Measurements from ENCODE around the gene ITPRIPL2. TPM values are rescaled to one million over a fixed set of nuclear protein-coding genes. Genes with fewer than 3 reads are reported as not detected.

The ITPRIPL2 gene
- total RNA-seq: 10 to 100 TPM; 19.1 to 41.5 (median 32.7) TPM
- polyA plus RNA-seq: 1 to 10 TPM; 2.2 to 3.7 (median 2.5) TPM
- long read RNA-seq, donor 1, full-length matches to known transcripts: 35 of 35 reads
- long read RNA-seq, donor 1, partial matches to known transcripts: 0 of 35 reads
- long read RNA-seq, donor 1, other reads (novel, unspliced or antisense): 0 of 35 reads
- long read RNA-seq, donor 2, full-length matches to known transcripts: 28 of 28 reads
- long read RNA-seq, donor 2, partial matches to known transcripts: 0 of 28 reads
- long read RNA-seq, donor 2, other reads (novel, unspliced or antisense): 0 of 28 reads

DNA sequence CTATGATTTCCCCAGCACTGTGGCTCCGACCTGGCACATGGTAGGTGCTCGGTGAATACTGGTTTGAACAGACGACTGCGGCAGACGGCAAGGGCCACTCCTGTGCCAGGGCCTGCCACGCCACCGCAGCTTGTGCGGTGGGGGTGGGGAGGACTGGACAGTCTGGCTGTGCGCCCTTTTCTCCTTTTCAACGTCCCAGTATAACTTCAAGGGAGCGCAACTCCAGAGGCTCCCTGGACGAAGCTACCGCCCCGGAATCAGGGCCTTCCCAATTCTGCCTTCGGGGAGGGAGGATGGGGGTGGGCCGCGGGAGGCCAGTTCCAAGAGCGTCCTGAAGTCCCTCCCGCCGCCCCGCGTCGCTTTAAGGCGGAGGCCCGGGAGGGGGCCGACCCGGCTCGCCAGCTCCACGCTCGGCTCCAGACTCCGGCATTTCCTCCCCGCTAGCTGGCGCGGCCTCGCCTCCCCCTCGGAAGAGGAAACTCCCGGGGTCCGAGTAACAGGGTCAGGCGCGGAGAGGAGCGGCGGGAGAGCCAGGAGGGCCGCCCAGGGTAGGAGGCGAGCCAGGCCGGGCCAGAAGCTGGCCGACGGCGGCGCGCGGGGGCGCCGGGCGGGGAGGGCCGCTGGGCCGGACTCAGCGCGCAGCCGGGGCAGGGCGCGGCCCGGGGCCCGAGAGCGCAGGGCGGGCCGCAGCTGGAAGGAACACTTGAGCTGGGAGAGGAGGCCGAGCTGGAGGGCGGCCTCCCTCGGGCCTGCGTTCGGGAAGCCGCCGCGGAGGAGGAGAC lies at the start of gene ITPRIPL2:
Gene ITPRIPL2 (plus strand): TSS at position 388 of the 782 bp plus-strand sequence. CDS start 498 bp downstream, outside the sequence.
- 2 to 6% (median 2%) methylated on average over 39 to 74 of the region's 74 CpGs for WGBS, 5 donors
- Histone ChIP-seq H3K27me3 (replicated peaks in 1 of 7) (peaks cover 0 to 29% (median 6%) of the 10 kb centered on the region in 7 donors), H3K27ac (peak within 1 kb of the TSS; percentile 74 to 92 (median 88)), H3K36me3 (peaks cover 0 to 13% (median 3%) of the 10 kb centered on the region in 6 donors), H3K4me1 (peaks cover 26 to 64% (median 57%) of the 10 kb centered on the region in 6 donors), H3K9me3 (no peaks in the 10 kb centered on the region), H3K4me3 (peak within 1 kb of the TSS; percentile 37 to 80 (median 60))
- intact Hi-C loops (cut with DNase I; ENCODE audit: low total_unique reads): no loop called here
- TF ChIP-seq, protein P1, sequence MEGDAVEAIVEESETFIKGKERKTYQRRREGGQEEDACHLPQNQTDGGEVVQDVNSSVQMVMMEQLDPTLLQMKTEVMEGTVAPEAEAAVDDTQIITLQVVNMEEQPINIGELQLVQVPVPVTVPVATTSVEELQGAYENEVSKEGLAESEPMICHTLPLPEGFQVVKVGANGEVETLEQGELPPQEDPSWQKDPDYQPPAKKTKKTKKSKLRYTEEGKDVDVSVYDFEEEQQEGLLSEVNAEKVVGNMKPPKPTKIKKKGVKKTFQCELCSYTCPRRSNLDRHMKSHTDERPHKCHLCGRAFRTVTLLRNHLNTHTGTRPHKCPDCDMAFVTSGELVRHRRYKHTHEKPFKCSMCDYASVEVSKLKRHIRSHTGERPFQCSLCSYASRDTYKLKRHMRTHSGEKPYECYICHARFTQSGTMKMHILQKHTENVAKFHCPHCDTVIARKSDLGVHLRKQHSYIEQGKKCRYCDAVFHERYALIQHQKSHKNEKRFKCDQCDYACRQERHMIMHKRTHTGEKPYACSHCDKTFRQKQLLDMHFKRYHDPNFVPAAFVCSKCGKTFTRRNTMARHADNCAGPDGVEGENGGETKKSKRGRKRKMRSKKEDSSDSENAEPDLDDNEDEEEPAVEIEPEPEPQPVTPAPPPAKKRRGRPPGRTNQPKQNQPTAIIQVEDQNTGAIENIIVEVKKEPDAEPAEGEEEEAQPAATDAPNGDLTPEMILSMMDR (IDR thresholded peaks at IDR 0.05 in 8 of 11, conservative IDR thresholded peaks at IDR 0.05 in 3 of 11): peak in 1 of 11 experiments; percentile 8
- TF ChIP-seq POLR2AphosphoS5 (IDR thresholded peaks at IDR 0.05) (peak; percentile 68 to 84 (median 83)), POLR2A (IDR thresholded peaks at IDR 0.05) (peak in 1 of 3 donors; percentile 27)
- peak; percentile 89 for DNase-seq

- peak overlapping the region; percentile 96 to 100 (median 99) for H3K27ac ChIP-seq
- TF ChIP-seq, protein P1 (IDR thresholded peaks at IDR 0.05 in 8 of 11, conservative IDR thresholded peaks at IDR 0.05 in 3 of 11): no peak
- TF ChIP-seq POLR2A (IDR thresholded peaks at IDR 0.05): no peak
- no peak for TF ChIP-seq POLR2AphosphoS5 (IDR thresholded peaks at IDR 0.05)
- 65 to 72% (median 66%) methylated on average over 9 of the region's 9 CpGs for WGBS, 5 donors
- peaks cover 0 to 6% (median 0%) of the 10 kb centered on the region in 6 donors for H3K36me3 ChIP-seq
- peak; percentile 82 for DNase-seq
- H3K9me3 ChIP-seq: no peaks in the 10 kb centered on the region
- peaks cover 9 to 27% (median 23%) of the 10 kb centered on the region in 6 donors for H3K4me1 ChIP-seq
- intact Hi-C loops (cut with DNase I; ENCODE audit: low total_unique reads): loop anchor here (10.0 kb wide), 1 partner anchor 272 kb away; the partner anchor contains the start of gene RPS15A
- no peaks in the 10 kb centered on the region for H3K27me3 ChIP-seq (replicated peaks in 1 of 7)
- H3K4me3 ChIP-seq: peak overlapping the region in 6 of 8 donors; percentile 51 to 80 (median 64)
Observed at GRCh38 chr16:19066988-19067348, 46.8 kb upstream of the ITPRIPL2 start.

GRCh38 chr16:19067349-19068236 lies 46.2 kb upstream of the ITPRIPL2 start, which contains the start of gene COQ7:
Gene COQ7, plus strand, starts transcription at chr16:19067614. Its CDS starts 51 bp downstream, at chr16:19067665.
- H3K4me1 ChIP-seq: peaks cover 9 to 32% (median 27%) of the 10 kb centered on the region in 6 donors
- WGBS, 5 donors: 0 to 1% (median 0%) methylated on average over 38 to 68 of the region's 68 CpGs
- H3K4me3 ChIP-seq: peak within 1 kb of the TSS; percentile 26 to 80 (median 60)
- peak; percentile 99 for DNase-seq
- intact Hi-C loops (cut with DNase I; ENCODE audit: low total_unique reads): loop anchor here (10.0 kb wide), 1 partner anchor 273 kb away; the partner anchor contains the start of gene RPS15A
- H3K27me3 ChIP-seq (replicated peaks in 1 of 7): no peaks in the 10 kb centered on the region
- no peaks in the 10 kb centered on the region for H3K9me3 ChIP-seq
- H3K27ac ChIP-seq: peak within 1 kb of the TSS; percentile 96 to 100 (median 99)
- TF ChIP-seq POLR2AphosphoS5 (IDR thresholded peaks at IDR 0.05) (peak; percentile 86 to 93 (median 88)), POLR2A (IDR thresholded peaks at IDR 0.05) (peak; percentile 9 to 75 (median 35))
- TF ChIP-seq, protein P1 (IDR thresholded peaks at IDR 0.05 in 8 of 11, conservative IDR thresholded peaks at IDR 0.05 in 3 of 11): peak in 5 of 11 experiments; percentile 3 to 30 (median 21)
- H3K36me3 ChIP-seq: peaks cover 0 to 12% (median under 1%) of the 10 kb centered on the region in 6 donors

Measured in spleen (tissue), 13 donors.